ENCODE data around the gene GRIP2. TPM values are rescaled to one million over a fixed set of nuclear protein-coding genes. Genes with fewer than 3 reads are reported as not detected.
A peak's percentile ranks its signal among the peaks of the same experiment; 100 is the strongest.

The GRIP2 gene
- total RNA-seq, 1 donor = 1.4 TPM

- Histone ChIP-seq H4K20me1 (ENCODE audit: insufficient read depth, low read length) (peaks cover 3% of the 10 kb centered on the region), H3K4me1 (ENCODE audit: insufficient read depth, low read length) (peaks cover 38% of the 10 kb centered on the region), H3K27ac (ENCODE audit: low read depth, low read length) (no peak overlapping the region), H3K79me2 (ENCODE audit: insufficient read depth, low read length) (no peaks in the 10 kb centered on the region), H3K9me3 (ENCODE audit: low read depth, low read length) (no peaks in the 10 kb centered on the region), H3K4me2 (ENCODE audit: insufficient read depth, low read length) (no peak overlapping the region), H3K36me3 (ENCODE audit: insufficient read depth, low read length) (peaks cover 77% of the 10 kb centered on the region), H3K4me3 (ENCODE audit: insufficient read depth, low read length) (no peak overlapping the region), H3K27me3 (ENCODE audit: insufficient read depth, low read length) (no peaks in the 10 kb centered on the region), H2AFZ (ENCODE audit: low read length) (no peak overlapping the region)
- TF ChIP-seq, protein P1, sequence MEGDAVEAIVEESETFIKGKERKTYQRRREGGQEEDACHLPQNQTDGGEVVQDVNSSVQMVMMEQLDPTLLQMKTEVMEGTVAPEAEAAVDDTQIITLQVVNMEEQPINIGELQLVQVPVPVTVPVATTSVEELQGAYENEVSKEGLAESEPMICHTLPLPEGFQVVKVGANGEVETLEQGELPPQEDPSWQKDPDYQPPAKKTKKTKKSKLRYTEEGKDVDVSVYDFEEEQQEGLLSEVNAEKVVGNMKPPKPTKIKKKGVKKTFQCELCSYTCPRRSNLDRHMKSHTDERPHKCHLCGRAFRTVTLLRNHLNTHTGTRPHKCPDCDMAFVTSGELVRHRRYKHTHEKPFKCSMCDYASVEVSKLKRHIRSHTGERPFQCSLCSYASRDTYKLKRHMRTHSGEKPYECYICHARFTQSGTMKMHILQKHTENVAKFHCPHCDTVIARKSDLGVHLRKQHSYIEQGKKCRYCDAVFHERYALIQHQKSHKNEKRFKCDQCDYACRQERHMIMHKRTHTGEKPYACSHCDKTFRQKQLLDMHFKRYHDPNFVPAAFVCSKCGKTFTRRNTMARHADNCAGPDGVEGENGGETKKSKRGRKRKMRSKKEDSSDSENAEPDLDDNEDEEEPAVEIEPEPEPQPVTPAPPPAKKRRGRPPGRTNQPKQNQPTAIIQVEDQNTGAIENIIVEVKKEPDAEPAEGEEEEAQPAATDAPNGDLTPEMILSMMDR (IDR thresholded peaks at IDR 0.05; ENCODE audit: extremely low read depth, low read depth, low read length) = no peak
- no peak for DNase-seq (ENCODE audit: insufficient read length, low spot score, missing footprints)
These were observed 82.7 kb downstream of the GRIP2 start for GRCh38 chr3:14457481-14457880.

DNA sequence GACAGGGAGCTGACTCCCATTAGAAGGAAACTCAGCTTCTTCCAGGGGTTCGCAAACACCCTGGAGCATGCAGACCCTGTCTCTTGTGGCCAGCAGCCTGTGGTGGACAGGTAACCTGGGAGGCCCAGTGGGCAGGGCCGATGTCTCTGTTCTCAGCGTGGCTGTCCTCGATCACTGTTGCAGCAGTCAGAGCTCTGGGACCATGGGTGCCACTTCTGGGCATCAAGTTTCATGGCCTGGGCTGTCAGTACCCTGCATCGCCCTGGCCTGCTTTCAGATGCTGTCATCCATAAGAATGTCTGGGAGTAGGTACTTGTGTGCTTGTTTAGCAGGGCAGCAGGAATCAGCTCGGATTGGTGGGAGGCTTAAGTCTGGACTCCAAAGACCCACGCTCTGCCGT, 83.3 kb downstream of the GRIP2 start:
- H3K4me3 ChIP-seq (ENCODE audit: insufficient read depth, low read length) = no peak overlapping the region
- no peak overlapping the region for H2AFZ ChIP-seq (ENCODE audit: low read length)
- H3K9me3 ChIP-seq (ENCODE audit: low read depth, low read length) = no peaks in the 10 kb centered on the region
- H3K79me2 ChIP-seq (ENCODE audit: insufficient read depth, low read length) = no peaks in the 10 kb centered on the region
- peaks cover 5% of the 10 kb centered on the region for H4K20me1 ChIP-seq (ENCODE audit: insufficient read depth, low read length)
- DNase-seq (ENCODE audit: insufficient read length, low spot score, missing footprints) = peak; percentile 52
- H3K27ac ChIP-seq (ENCODE audit: low read depth, low read length) = no peak overlapping the region
- no peaks in the 10 kb centered on the region for H3K27me3 ChIP-seq (ENCODE audit: insufficient read depth, low read length)
- H3K4me2 ChIP-seq (ENCODE audit: insufficient read depth, low read length) = no peak overlapping the region
- peaks cover 71% of the 10 kb centered on the region for H3K36me3 ChIP-seq (ENCODE audit: insufficient read depth, low read length)
- TF ChIP-seq, protein P1 (IDR thresholded peaks at IDR 0.05; ENCODE audit: extremely low read depth, low read depth, low read length) = no peak
- peaks cover 45% of the 10 kb centered on the region for H3K4me1 ChIP-seq (ENCODE audit: insufficient read depth, low read length)

GRCh38 chr3:14455571-14456317, 84.4 kb downstream of the GRIP2 start:
- H3K4me3 ChIP-seq (ENCODE audit: insufficient read depth, low read length) = no peak overlapping the region
- H3K27ac ChIP-seq (ENCODE audit: low read depth, low read length) = no peak overlapping the region
- H3K79me2 ChIP-seq (ENCODE audit: insufficient read depth, low read length) = no peaks in the 10 kb centered on the region
- H4K20me1 ChIP-seq (ENCODE audit: insufficient read depth, low read length) = peaks cover 5% of the 10 kb centered on the region
- DNase-seq (ENCODE audit: insufficient read length, low spot score, missing footprints) = peak; percentile 14
- H3K36me3 ChIP-seq (ENCODE audit: insufficient read depth, low read length) = peaks cover 73% of the 10 kb centered on the region
- TF ChIP-seq, protein P1 (IDR thresholded peaks at IDR 0.05; ENCODE audit: extremely low read depth, low read depth, low read length) = no peak
- H3K27me3 ChIP-seq (ENCODE audit: insufficient read depth, low read length) = no peaks in the 10 kb centered on the region
- H3K4me1 ChIP-seq (ENCODE audit: insufficient read depth, low read length) = peaks cover 39% of the 10 kb centered on the region
- H2AFZ ChIP-seq (ENCODE audit: low read length) = no peak overlapping the region
- no peaks in the 10 kb centered on the region for H3K9me3 ChIP-seq (ENCODE audit: low read depth, low read length)
- no peak overlapping the region for H3K4me2 ChIP-seq (ENCODE audit: insufficient read depth, low read length)

DNA sequence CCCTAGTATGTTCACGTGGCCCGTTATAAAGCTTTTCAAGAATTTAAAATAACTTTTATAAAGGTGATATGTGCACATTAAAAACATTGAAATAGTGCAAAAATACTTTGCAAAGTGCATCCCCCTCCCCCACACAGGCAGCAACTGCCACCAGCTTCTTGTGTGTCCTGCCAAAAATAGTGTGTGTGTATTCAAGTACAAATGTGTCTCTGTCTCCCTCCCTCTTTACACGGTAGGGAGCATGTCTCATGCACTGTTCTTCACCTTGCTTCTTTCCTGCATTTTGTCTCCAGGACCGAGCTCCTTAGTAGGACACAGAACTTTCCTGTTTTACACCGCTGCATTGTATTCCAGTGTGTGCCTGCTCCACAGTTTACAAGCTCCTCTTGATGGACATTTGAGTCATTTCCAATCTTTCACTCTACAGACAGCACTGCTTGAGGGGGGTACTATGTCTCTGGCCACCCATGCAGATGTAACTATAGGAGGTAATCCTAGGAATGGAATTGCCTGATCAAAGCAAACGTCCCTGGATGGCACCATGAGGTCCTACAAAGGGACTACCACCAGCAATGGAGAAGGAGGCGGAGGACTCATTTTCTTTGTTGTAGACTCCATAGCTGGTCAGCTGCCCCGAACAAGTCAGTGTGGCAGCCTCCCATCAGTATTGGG, 85.4 kb downstream of the GRIP2 start:
- H3K79me2 ChIP-seq (ENCODE audit: insufficient read depth, low read length) = no peaks in the 10 kb centered on the region
- H4K20me1 ChIP-seq (ENCODE audit: insufficient read depth, low read length) = peaks cover 5% of the 10 kb centered on the region
- TF ChIP-seq, protein P1 (IDR thresholded peaks at IDR 0.05; ENCODE audit: extremely low read depth, low read depth, low read length) = no peak
- peaks cover 32% of the 10 kb centered on the region for H3K4me1 ChIP-seq (ENCODE audit: insufficient read depth, low read length)
- H3K27ac ChIP-seq (ENCODE audit: low read depth, low read length) = no peak overlapping the region
- no peaks in the 10 kb centered on the region for H3K27me3 ChIP-seq (ENCODE audit: insufficient read depth, low read length)
- no peak overlapping the region for H3K4me3 ChIP-seq (ENCODE audit: insufficient read depth, low read length)
- no peak overlapping the region for H2AFZ ChIP-seq (ENCODE audit: low read length)
- H3K36me3 ChIP-seq (ENCODE audit: insufficient read depth, low read length) = peaks cover 74% of the 10 kb centered on the region
- no peak overlapping the region for H3K4me2 ChIP-seq (ENCODE audit: insufficient read depth, low read length)
- peak; percentile 22 for DNase-seq (ENCODE audit: insufficient read length, low spot score, missing footprints)
- H3K9me3 ChIP-seq (ENCODE audit: low read depth, low read length) = no peaks in the 10 kb centered on the region

All from osteoblast (primary cell).